CD4-positive, alpha-beta T cell treated with Interleukin-1 beta for 1 hour (primary cell): Measurements from ENCODE around the gene TNFAIP2.
A peak's percentile ranks its signal among the peaks of the same experiment; 100 is the strongest.
"Not testable (repeated sequence)": the region's sequence is repeated elsewhere in the genome, so short reads cannot be mapped to it uniquely, and the experiment has no call there.

Source experiments
- DNase-seq, 2 donors: peaks; one replicate each; pipeline ENCODE4 v3.0.0-alpha.2; 2020 to 2022

The TNFAIP2 gene

DNA sequence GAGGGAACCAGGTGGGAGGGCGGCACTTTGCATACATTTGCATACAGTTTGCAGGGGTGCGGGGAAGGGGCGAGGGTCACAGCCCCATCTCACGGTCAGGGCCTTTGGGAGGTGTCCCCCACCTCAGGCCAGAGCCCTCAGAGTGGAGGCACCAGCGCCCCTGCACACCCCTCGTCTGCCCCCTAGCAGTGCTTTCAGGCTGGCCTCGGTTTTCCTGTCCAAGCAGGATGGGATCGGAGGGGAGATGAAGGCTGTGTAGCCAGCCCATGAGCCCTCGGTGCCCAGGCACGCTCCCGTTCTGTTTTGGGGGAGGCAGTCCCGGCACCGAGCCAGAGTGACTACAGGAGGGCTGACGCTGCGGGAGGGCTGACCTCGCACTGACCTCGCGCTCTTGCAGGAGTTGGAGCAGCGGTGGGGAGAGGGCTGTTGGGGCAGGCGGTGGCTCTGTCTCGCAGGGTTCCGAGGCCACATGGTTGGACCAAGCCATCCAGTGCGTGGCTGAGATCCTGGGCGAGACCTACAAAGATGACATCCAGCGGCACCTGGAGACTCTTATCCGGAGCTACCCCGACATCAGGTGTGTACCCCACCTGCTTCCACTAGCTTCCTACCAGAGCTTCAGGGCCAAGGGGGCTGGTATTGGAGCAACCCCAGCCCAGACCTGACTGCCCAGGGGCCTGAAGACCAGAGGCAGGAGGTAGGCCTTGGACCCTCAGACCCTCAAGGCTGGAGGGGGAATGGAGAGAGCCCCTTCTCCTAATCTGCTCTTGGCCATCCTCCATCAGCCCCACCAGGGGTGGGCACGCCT lies 15.1 kb upstream of the TNFAIP2 start:
- no peak for DNase-seq

DNA sequence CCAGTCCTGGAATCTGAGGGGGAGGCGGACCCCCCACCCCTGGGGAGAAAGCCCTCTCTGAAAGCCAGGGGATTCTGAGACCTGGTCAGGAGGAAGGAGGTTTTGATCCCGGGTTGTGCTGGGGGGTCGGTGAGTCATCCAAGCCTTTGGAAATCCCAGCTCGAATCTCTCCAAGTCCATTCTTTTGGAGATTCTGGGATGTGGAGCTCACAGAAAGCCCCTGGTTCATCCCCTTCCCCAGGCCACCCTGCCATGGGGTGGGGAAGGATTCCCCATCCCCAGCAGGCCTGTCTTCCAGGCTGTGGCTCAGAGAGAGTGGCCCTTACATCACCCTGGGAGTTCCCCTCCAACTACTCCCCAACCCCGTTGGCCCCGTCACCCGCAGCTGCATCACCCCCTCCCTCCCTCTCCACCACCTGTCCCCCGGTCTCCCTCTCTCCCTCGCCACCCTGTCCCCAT lies 14.5 kb upstream of the TNFAIP2 start:
- peak in 1 of 2 donors; percentile 70 for DNase-seq

DNA sequence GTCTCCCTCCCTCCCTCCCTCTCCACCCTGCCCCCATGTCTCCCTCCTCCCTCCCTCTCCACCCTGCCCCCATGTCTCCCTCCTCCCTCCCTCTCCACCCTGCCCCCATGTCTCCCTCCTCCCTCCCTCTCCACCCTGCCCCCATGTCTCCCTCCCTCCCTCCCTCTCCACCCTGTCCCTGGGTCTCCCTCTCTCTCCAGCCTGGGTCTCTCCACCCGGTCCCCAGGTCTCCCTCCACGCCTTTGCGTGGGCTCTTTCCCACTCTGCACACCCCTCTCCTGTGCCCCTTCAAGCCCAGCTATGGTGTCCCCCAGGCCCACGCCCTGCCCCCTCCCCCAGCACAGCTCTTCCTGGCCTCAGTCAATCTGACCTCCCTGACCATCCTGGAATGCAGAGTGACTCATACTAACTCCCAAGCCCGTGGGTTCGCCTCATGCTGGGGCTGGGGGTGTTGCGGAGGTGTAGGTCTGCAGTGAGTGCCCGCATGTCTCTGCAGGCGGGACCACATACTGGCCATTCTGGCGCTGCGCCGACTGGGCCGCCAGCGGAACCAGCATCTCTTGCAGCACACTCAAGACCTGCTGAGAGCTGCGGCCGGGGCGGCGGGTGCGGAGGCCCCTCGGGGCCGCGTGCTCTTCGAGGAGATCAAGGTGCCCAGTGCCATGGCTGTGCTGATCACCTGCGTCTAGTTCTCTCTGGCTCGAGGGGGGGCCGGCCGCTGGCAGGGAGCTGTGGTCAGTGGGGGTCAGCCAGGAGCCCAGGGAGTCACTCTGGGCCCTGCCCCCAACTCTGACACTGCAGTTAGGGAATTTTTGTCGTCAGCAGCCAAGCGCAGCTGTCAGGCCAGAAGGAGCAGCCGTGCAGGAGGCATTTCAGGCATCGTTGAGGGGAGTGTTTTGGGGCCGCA lies 13.5 kb upstream of the TNFAIP2 start:
- no peak for DNase-seq

DNA sequence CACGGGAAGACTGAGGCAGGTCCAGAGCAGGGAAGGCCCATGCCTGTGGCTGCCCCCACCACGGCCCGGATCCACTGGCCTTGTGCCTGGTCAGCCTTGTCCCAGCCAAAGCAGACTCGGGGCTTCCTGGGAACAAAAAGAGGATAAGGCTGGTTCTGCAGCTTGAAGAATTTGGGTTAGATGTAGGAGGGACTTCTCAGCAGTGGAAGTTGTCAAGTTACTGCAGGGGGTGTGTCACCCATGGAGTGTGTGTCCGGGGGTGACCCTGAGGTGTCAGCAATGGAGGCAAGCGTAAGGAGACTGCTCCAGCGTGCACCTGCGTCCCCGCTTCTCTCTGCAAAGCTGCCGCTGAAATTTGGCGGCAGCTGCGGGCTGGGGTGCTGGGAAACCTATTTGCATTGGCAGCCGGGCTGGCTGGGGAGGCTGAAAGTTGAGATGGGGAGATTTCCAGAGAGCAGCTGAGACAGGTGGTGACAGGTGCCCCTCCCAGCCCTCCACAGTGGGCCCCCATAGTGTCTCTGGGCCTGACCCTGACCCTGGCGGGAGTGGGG lies 12.5 kb upstream of the TNFAIP2 start:
- no peak for DNase-seq

DNA sequence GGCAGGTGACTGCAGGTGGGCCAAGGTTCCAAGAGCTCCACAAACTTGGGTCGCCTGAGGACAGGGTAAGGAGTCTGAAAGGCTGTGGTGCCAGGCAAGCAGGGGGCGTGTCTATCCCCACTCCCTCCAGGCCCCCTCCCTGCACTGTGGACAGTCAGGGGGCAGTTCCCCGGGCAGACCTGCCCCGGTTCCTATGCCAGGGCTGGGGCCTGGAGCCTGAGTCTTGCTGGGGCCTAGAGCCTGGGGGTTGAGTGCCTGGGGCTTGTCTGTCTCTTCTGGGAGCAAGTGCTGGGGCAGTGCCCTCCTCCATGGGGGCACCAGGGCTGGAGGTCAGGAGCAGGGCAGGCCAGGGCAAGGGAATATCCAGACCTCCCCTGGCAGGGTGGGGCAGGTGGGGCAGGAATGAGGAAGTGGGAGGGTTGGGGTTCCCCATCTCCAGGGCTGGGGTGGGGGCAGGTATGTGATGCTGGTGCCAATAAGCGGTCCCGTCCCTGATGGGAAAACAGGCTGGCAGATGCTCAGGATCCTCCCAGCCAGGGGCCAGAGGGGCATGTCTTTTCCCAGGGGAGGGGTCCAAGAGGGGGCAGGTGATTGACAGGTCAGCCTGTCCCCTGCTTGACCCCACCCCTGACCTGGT lies 11.9 kb upstream of the TNFAIP2 start:
- peak in 1 of 2 donors; percentile 41 for DNase-seq

DNA sequence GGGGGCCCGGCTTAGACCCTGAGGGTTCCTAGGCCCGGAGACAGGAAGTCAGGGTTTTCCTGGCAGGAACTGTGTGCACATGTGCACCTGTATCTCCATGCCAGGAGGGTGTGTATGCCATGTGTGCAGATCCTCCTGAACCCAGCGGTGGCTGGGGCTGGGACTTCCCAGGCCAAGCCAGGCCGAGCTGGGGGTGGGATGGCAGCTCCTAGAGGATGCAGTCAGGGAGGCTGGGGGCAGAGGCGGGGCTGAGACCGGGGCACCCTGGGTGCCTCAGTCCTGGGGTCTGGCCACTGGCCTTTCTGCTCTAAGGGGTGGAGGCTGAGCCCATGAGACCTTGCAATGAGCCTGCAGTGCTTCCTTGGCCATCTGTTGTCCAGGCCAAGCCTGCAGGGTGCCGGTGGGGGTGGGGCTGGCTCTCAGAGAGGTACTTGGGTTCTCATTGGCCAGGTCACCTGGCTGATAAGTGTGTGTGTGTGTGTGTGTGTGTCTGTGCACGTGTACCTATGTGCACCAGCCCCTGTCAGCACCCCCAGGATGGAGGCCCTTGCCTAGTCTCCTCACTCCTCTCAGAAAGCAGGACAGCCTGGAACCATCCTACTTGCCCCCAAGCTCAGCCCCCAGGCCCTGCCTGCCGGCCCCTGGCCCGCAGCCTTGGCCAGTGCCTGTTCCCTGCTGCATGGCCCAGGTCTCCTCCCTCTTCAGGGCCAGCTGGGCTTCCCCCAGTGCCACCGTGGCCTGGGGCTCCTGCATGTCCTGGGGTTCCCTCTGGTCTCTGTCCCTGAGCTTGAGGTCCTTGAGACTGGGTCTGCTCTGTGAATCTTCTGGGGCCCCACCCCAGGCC lies 10.6 kb upstream of the TNFAIP2 start:
- no peak for DNase-seq

DNA sequence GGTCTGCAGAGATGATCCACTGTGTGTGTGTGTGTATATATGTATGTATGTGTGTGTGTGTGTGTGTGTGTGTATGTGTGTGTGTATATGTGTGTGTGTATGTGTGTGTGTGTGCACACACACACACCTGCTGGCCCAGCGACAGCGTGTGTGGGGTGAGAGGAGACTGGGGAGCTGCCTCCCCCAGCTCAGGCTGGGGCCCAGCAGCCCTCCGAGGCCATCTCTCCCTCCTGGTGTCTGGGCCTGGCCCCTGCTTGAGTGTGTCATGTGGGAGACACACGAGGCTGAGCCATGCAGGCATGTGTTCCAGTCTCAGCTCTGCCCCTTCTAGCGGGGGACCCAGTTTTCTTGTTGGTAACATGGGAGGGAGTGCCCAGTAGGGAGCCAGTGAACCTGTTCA lies 10.0 kb upstream of the TNFAIP2 start:
- DNase-seq, result no peak

DNA sequence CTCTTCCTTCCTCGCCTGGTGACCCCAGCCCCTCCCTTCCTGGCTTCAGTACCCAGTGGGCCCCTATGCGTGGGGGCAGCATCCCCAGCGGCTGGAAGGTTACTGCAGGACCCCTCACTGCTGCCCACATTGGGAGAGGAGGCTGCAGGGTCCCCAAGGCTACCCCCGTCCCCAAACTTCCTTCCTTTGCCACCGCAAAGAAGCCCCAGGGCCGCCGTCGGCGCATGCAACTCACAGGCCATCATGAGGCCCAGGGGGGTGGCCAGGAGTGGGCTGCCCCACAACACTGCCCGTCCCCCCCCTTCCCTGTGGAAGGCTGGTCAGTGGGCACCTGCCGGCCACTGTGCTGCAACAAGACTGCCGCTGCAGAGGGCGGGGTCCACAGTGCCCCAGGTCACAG lies 9.5 kb upstream of the TNFAIP2 start:
- no peak for DNase-seq

DNA sequence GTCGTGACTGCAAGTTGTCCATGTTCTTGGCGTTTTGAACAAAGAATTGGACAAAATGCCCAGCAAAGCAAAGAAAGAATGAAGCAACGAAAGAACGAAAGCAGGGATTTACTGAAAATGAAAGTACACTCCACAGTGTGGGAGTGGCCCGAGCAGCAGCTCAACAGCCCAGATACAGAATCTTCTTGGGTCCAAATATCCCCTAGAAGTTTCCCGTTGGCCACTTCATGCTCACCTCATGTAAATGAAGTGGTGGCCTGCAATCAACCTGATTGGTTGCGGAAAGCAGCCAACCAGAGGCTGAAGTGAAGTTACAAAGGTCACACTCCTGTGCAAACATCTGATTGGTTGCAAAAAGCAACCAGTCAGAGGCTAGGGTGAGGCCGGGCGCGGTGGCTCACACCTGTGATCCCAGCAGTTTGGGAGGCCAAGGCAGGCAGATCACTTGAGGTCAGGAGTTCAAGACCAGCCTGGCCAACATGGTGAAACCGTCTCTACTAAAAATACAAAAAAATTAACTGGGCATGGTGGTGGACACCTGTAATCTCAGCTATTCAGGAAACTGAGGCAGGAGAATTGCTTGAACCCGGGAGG lies 8.1 kb upstream of the TNFAIP2 start:
- peak in 1 of 2 donors; percentile 10 for DNase-seq

DNA sequence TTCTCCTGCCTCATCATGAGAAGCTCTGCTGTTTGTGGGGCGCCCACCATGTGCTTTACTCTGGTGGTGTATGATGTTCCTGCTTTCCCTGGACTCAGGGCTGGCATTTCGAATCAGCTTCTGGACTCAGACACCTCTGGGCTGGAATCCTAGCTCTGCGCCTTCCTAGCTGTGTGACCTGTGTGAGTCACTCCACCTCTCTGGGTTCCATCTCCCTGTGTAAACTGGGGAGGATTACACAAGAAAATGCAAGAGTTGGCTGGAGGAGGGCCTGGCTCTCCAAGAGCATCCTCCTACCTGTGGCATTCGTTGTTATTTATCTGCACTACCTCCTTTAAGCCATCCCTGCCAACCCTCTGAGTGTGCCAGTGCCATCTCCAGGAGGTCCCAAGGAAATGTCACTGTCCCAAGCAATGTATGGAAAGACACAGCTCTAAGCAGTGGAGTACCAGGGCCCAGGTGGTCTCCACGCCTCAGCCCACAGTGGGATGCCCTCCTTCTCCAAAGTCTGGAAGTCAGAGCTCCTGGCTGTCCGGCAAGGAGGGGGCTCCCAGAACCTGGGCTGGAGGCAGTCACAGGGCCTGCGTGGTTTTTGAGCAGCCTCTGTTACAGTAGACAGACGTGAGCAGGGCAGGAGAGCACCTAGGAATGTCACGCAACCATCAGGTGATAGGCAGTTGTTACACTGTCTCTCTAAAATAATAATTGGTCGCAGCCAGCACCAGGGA lies 7.3 kb upstream of the TNFAIP2 start:
- no peak for DNase-seq

DNA sequence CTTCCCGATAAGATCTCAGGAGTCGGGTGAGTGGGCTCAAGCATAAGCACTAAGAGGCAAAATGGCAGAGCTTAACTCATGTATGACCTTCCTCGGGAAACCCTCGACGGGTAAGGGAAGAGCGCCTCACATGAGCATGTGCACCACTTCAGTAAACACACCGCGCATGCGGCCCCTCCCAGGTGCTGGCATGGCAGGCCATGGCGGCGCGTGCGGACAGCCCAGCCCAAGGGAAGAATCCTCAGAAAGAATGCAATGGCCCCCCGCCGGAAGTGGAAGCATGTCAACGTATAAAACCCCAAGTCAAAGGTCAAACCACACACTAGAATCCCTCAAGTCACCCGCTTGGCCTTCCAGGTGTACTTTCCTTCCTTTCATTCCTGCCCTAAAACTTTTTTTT lies 6.6 kb upstream of the TNFAIP2 start:
- no peak for DNase-seq

DNA sequence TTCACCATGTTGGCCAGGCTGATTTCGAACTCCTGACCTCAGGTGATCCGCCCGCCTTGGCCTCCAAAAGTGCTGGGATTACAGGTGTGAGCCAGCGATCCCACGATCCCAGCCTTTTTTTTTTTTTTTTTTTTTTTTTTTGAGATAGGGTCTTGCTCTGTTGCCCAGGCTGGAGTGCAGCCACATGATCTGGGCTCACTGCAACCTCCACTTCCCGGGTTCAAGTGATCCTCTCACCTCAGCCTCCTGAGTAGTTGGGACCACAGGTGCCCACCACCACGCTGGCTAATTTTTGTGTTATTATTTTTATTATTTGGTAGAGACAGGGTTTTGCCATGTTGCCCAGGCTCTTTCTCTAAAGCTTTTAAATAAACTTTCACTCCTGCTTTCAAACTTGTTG lies 5.8 kb upstream of the TNFAIP2 start:
- DNase-seq, result not testable (repeated sequence)

DNA sequence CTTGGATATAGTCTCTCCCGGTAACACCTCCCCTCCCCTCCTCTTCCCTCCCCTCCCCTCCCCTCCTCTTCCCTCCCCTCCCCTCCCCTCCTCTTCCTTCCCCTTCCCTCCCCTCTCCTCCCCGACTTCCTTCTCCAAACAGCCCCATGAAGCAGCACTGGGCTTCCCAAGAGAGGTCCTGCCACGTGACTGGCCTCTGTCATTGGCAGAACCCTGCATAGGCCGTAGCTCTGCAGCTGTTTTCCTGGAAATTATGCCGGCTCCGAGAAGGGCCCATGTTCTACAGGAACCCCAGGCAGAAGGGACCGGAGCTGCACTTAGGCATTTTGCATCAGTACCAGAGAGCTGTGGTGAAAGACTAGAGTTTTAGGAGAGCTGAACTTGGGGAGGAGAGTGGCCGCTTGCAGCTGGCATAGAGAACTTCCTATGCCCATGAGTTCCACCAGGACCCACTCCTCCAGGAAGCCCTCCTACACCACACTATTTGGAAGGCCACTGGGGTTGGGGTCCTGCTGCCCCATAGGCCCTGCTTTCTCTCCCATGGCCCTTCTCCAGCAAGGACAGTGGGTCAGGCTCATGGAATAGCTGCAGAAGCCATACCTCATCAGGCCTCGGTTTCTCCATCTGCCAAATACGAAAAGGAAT lies 5.1 kb upstream of the TNFAIP2 start:
- DNase-seq, result peak in 1 of 2 donors; percentile 39

DNA sequence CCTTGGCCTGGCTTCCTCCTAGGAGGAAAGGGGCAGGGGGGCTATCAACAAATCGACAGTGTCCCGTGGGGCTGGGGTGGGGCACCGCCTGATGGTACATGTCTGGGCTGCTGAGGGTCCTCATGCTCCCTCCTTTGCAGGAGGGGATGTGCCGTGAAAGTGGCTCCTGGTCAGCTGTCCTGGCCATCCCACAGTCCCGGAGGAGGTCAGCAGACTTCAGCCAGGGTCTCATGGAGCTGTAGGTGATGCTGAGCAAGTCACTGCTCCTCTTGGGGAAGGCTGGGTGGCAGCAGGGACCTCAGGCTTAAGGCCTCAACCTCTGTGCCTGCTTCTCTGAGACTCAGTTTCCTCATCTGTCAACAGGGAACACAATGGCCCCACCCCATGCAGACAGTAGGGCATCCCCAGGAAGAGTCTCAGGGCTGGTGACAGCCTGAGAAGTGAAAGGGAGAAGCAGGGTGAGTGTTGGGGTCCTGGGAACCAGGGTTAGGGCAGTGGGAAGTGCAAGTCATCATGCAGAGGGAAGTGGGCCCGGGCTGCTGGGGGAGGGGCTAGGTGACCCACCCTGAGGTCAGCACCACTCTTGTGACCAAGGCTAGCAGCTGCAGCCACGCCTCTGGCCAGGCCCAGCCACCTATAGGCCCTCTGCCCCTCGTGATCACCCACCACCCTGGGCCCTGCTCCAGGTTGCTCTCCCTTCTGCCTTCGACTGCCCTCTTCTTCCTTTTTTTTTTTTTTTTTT lies 4.4 kb upstream of the TNFAIP2 start:
- peak; percentile 30 to 86 for DNase-seq

DNA sequence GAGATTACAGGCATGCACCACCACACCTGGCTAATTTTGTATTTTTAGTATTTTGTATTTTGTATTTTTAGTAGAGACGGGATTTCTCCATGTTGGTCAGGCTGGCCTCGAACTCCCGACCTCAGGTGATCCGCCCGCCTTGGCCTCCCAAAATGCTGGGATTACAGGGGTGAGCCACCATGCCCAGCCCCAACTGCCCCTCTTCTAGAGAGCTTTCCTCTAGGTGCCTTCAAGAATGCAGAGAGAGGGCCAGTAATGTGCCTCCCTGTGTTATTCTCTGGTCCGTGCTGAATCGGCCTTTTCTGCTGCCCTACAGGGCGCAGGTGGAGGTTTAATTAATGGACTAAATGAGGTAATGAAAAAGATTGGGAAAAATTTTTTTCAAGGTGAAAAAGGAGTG lies 3.7 kb upstream of the TNFAIP2 start:
- not testable (repeated sequence) for DNase-seq

DNA sequence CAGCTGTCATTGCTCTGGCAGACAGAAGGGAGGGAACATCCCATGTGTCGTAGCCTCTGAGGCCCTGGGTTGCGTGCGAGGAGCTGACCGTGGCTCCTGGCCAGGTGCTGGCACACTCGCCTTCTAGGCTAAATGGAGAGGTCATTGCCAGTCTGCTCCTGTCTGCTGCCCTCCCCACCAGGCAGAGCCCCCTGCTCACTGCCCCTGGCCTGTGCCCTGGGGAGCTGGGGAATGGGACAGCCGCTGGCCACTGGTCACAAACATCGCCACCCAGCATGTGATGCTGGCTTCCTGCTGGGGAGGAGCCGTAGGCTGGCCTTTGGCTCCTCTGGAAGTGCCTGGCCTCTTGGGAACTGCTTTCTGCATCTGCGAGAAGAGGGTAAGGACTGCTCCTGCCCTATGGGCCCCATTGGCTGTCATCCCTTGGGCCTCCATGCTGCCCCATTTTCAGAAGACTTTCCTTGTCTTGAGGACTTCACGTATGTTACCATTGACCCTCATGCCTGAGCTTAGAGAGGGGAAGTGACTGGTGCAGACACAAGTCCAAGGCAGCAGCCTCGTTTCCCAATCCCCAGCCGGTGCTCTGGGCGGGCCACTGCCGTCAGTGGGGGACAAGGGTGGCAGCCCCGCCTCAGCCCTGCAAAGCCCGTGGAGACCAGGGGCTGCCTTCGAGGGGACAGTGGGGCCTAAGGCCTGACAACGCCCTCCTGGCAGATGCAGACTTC lies 2.0 kb upstream of the TNFAIP2 start:
- peak in 1 of 2 donors; percentile 49 for DNase-seq

DNA sequence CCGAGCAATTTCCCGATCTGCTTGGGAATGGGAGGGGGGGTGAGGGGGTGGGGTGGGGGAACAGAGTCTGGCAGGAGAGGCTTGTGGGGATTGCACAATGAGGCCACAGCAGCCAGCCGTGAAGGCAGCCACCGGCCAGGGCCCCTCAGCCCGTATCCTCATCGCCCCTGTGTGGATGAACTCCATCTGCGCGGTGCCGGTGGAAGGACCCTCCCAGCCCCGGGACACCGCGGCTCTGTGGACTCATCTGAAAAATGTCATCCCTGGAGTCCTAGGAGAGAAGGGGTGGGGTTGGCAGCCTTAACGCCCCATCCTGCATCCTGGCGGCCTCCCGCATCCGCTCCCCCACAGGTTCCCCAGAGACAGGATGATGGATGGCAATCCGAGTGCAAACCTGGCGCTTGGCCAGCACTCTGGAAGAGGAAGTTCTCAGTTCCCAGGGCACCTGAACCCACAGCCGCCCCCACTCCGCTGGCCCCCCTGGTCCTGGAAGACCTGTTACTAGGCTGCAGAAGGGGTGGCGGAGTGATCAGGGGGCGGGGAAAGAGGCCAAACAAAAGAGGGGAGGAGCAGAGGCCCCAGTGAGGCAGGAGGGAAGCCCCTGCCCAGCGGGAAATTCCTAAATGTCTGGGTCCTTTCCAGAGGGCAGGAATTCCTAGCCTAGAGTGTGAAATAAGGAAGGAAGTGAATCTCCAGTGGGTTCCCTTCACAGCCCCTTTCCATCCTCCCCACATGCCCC lies 1.2 kb upstream of the TNFAIP2 start:
- DNase-seq, result peak in 1 of 2 donors; percentile 60

DNA sequence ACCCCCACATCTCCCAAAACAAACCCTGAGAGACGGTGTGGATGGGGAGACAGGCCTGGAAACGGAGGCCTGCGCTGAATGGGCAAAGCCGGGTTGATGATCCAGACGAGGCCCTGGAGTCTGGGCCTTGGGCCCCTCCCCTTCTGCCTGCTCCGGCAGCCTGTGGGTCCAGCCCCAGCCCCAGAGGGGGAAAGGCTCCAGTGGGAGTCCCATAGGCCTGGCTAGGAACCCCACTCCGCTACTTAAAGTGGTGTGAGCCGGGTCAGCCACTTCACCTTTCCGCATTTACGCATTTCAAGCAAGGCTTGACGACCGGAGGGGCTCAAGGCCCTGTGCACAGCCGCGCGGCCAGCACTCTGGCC lies 695 bp upstream of the TNFAIP2 start:
- no peak for DNase-seq
